HG03442 (cell line): ENCODE data around the gene YWHAH.

Experiments
- ATAC-seq: cut with Tn5 transposase; IDR thresholded peaks from one replicate; pipeline ENCODE4 v1.9.1; 2021; ENCODE audit warnings: mild to moderate bottlenecking, moderate library complexity; ENCODE audit not compliant: unreplicated experiment

Gene YWHAH

GRCh38 chr22:31947296-31947695 lies 3.0 kb downstream of the YWHAH start:
- ATAC-seq, result no peak

- no peak for ATAC-seq
Observed at GRCh38 chr22:31948002-31948401, 3.7 kb downstream of the YWHAH start.

DNA sequence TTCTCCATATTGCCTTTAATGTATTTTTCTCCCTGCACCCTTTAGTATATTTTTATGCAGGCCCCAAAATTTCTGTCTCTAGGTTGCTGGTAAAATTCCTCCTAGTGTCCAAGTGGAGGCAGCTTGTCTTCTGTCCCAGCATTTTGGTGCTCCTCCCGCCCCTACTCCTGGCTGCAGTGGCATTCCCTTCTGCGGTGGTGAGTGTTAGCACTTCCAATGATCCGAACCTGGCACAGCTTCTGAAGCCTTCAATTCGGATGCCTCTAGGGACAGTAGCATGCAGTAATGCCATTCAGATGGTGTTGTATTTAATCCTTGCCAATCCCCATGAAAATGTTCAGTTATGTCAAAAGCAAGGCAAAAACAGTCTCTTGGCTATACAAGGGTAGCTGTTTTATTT lies 5.9 kb downstream of the YWHAH start:
- no peak for ATAC-seq

DNA sequence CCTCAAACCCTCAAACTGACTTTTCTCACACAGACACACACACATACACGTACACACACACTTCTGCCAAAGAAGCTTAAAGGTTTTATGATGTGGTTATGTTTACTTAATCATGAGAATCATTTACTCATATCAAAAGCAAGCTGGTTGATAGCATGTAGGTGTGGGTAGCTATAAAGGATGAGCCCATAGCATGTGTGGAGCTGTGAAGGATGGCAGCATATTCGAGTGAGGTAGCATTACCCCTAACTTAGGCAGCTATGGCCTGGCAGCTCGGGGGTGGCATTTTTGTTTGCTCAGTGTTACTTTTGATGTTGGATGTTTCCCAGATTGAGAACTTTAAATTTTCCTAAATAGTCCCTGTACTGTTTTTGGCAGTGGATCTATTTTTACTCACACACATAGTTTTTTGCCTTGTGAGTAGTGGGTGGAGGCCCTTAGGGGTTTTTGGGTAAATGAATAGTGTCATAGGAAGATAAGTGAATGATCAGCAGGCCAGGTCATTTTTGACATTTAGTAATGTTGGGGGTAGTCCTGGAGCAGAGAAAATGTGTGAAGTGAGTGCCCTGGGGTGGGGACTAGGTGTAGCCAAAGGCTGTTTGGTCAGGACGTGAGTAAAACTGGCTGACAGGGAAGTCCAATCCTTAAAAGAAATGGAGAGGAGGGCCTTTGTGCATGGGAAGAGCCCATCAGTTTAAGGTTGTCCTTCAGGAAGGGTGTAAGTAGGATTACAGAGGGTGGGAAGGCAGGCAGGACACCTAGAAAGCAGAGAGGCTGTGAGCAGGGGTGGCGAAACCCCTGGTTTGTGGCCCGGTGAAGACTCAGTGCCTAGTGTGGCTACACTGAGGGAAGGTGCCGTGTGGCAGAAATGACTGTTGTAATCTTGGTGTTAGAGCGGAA lies 7.1 kb downstream of the YWHAH start:
- no peak for ATAC-seq

DNA sequence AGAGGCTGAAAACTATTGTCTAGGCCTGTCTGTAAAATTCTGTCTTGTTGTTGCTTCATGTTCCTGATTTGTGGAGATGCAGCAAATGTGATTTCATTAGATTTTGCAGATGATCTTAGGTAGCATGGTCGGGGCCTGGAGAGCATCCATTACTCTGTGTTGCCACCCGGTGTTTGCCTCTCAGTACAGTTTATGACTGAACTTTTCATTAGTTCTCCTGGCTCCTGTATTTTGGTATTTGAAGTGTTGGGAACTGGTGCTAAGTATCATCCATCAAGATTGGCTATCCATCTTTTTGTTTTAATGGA lies 7.7 kb downstream of the YWHAH start:
- no peak for ATAC-seq

GRCh38 chr22:31952472-31952871 lies 8.1 kb downstream of the YWHAH start:
- no peak for ATAC-seq

GRCh38 chr22:31953261-31953660 lies 8.9 kb downstream of the YWHAH start:
- ATAC-seq, result no peak

DNA sequence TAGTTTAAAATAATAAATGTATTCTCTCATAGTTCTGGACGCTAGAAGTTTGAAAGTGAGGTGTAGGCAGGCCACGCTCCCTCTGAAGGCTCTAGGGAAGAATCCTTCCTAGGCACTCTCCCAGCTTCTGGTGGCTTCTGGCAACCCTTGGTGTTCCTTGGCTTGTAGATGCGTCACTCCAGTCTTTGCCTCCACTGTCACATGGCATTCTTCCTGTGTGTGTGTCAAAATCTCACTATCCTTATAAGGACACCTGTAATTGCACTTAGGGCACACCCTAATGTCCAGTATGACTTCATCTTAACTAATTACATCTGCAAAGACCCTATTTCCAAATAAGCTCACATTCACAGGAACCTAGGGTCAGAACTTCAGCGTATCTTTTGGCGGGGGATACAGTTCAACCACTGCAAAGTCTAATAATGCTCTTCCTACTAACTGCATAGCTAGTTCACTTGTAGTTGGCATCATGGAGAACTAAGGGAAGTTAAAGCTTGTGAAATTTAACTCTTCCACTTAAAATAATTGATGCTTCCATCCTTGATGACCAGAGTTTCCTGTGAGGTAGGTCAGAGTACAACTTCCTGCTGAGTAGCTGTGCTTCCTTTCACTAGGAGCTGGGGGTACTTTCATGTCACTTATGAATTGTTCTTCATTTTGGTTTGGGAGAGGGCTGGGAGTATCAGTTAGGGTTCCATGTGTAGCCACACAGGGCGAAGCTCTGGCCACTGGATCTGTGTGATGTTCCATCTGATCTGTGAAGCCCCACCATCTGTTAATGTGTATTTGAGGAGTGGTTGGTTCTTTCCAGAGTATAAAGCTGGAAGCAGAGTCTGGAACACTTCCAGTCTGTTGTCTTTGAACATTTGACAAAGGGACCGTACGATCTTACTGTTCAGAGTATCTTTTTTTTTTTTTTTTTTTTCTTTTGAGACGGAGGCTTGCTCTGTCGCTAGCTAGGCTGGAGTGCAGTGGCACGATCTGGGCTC lies 10.5 kb downstream of the YWHAH start:
- no peak for ATAC-seq

DNA sequence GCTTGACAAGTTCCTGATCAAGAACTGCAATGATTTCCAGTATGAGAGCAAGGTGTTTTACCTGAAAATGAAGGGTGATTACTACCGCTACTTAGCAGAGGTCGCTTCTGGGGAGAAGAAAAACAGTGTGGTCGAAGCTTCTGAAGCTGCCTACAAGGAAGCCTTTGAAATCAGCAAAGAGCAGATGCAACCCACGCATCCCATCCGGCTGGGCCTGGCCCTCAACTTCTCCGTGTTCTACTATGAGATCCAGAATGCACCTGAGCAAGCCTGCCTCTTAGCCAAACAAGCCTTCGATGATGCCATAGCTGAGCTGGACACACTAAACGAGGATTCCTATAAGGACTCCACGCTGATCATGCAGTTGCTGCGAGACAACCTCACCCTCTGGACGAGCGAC lies 12.0 kb downstream of the YWHAH start:
- ATAC-seq, result no peak

DNA sequence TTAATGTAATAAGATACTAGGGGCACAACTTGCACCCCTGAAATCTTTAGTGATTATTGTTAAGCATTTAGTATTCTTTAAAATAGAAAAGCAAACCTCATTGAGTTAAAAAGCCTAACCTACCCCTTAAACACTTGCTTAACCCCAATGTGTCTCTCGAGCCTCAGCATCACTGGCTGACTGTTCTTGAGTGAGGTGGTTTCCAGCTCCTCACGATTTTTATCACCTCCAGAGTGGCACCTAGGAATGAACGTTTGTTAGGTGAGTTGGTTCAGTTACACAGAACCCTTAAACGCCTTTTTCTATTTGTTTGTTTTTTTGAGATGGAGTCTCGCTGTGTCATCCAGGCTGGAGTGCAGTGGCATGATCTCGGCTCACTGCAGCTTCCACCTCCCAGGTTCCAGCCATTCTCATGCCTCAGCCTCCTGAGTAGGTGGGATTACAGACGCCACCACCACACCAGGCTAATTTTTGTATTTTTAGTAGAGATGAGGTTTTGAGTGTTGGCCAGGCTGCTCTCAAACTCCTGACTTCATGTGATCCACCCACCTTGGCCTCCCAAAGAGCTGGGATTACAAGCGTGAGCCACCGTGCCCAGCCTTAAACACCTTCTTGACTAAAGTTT lies 13.7 kb downstream of the YWHAH start:
- no peak for ATAC-seq

GRCh38 chr22:31958625-31959239 lies 14.4 kb downstream of the YWHAH start:
- no peak for ATAC-seq

DNA sequence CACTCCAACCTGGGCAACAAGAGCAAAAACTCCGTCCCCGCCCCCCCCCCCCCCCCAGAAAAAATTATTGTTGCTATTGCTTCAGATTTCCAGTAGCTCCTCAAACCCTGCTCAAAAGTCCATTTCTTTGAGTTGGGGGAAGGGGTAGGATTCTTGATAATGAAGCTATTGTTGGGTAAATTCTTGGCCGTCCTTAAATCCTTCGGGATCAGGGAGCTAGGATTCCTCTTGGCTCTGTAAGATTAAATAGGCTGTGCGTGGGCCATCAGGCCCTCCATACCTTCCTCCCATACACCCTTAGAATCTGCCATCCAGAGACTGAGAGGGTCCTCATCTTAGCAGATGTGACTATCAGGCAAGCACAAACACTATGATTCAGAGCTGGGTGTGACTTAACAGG lies 16.4 kb downstream of the YWHAH start:
- no peak for ATAC-seq

GRCh38 chr22:31962387-31963125 lies 18.2 kb downstream of the YWHAH start:
- no peak for ATAC-seq

- ATAC-seq, result no peak
Observed at GRCh38 chr22:31968022-31968421, 23.7 kb downstream of the YWHAH start.

DNA sequence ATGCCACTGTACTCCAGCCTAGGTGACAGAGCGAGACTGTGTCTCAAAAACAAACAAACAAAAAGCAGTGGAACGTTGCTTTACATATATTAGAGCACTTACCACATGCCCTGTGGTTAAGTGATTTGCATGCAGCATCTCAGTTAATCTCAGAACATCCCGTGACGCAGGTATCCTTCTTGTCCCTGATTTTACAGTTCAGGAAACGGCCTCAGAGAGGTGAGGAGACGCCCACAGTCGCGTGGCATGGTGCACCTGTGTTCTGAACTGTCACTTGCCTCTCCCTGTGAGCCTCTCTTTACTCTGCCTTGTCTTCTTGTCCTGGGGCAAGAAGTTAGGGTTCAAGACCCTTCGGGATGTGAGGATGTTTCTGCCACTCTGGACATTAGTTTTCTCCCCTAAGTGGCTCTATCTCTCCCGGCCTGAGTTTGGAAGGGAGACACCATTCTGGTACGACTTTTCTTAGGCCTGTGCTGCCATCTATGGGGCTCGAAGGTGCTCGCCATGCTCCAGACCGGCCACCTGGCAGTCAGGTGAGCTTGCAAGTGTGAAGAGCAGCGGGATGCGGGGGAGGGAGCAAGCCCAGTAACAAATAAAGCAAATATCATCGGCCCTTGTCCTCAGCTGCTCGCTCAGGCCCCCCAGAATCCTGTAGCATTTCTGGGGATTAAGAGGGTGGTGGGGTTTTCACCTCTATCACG lies 25.6 kb downstream of the YWHAH start:
- ATAC-seq, result peak; percentile 42

- ATAC-seq, result peak; percentile 67
Observed at GRCh38 chr22:31970490-31971444, 26.4 kb downstream of the YWHAH start.

- ATAC-seq, result no peak
Observed at GRCh38 chr22:31972180-31972579, 27.8 kb downstream of the YWHAH start.

DNA sequence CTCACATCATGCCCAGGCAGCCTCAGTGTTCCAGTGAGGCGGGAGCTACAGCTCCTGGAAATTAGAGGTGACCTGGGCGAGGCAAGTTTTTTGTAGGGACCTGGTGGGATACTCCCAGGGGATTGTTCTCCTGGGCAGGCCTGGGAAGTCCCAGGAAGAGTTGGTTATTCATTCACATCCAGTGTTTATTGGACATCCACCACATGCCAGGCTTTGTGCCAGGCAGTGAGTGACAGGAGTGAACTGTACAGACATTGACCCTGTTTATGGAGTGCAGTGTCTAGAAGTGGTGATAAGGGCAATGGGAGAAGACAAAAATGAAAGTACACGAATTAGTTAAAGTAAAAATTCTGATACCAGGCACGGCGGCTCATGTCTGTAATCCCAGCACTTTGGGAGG lies 29.4 kb downstream of the YWHAH start:
- ATAC-seq, result no peak
